PC-3 (cell line): ENCODE data around the gene CEP290. TPM values are rescaled to one million over a fixed set of nuclear protein-coding genes. Genes with fewer than 3 reads are reported as not detected.

Experiments
- ATAC-seq: fragments of 200-7000 bp; cut with Tn5 transposase; 2 replicates; pipeline ENCODE4 v1.9.1; 2020; ENCODE audit warnings: mild to moderate bottlenecking, moderate library complexity
- BruUV-seq: library from RNA; stranded (reverse); fragments of 400-500 nt; replicated peaks from 2 replicates; lab custom pipeline; 2021; lab: Mats Ljungman, UMichigan
- CTCF ChIA-PET: fragments of 300-600 bp; sonication (Branson Sonifier 250); formaldehyde crosslinking; loops from one replicate; lab custom pipeline; 2022; ENCODE audit warnings: antibody characterized with exemption; lab: Charles Lee
- POLR2A ChIA-PET: fragments of 300-600 bp; sonication (Branson Sonifier 250); formaldehyde crosslinking; loops from one replicate; lab custom pipeline; 2022; ENCODE audit warnings: antibody characterized with exemption; ENCODE audit not compliant: unreplicated experiment; lab: Charles Lee
- DNase-seq: peaks from one replicate; pipeline ENCODE4 v3.0.0-alpha.2; 2015
- H2AFZ ChIP-seq: fragments of 300-600 bp; sonication (generic); 2 replicates; pipeline ENCODE4 v1.6.0; 2016; ENCODE audit warnings: antibody characterized with exemption, low read length
- H3F3A ChIP-seq: fragments of 300-600 bp; sonication (generic); one replicate; pipeline ENCODE4 v1.6.0; 2017; ENCODE audit warnings: antibody characterized with exemption, low read length, control low read depth, mild to moderate bottlenecking; ENCODE audit not compliant: unreplicated experiment
- H3K27ac ChIP-seq: fragments of 300-600 bp; sonication (generic); 2 replicates; pipeline ENCODE4 v1.5.1; 2016; ENCODE audit warnings: mild to moderate bottlenecking, low read length
- H3K27me3 ChIP-seq: fragments of 300-600 bp; sonication (generic); 2 replicates; pipeline ENCODE4 v1.6.1; 2016; ENCODE audit warnings: low read length, mixed read lengths
- H3K36me3 ChIP-seq: fragments of 300-600 bp; sonication (generic); 2 replicates; pipeline ENCODE4 v1.6.1; 2016; ENCODE audit warnings: low read depth, mixed run types, low read length, mixed read lengths
- H3K4me1 ChIP-seq: fragments of 300-600 bp; sonication (generic); 2 replicates; pipeline ENCODE4 v1.5.1; 2016; ENCODE audit warnings: low read length; ENCODE audit not compliant: insufficient read depth
- H3K4me2 ChIP-seq: fragments of 300-600 bp; sonication (generic); 2 replicates; pipeline ENCODE4 v1.6.0; 2016; ENCODE audit warnings: low read length
- H3K4me3 ChIP-seq: fragments of 300-600 bp; sonication (generic); 2 replicates; pipeline ENCODE4 v1.5.1; 2016; ENCODE audit warnings: mild to moderate bottlenecking, low read length, mixed read lengths
- H3K79me2 ChIP-seq: fragments of 300-600 bp; sonication (generic); 2 replicates; pipeline ENCODE4 v1.6.1; 2017; ENCODE audit warnings: low read length, mixed read lengths
- H3K9ac ChIP-seq: fragments of 300-600 bp; sonication (generic); 2 replicates; pipeline ENCODE4 v1.6.0; 2016; ENCODE audit warnings: mild to moderate bottlenecking, low read length
- H3K9me2 ChIP-seq: fragments of 300-600 bp; sonication (generic); replicated peaks from 2 replicates; pipeline ENCODE4 v1.6.1; 2016; ENCODE audit warnings: mixed run types, low read length, mixed read lengths
- H3K9me3 ChIP-seq: fragments of 300-600 bp; sonication (generic); 2 replicates; pipeline ENCODE4 v1.6.1; 2016; ENCODE audit warnings: low read length, mixed read lengths
- H4K20me1 ChIP-seq: fragments of 300-600 bp; sonication (generic); 2 replicates; pipeline ENCODE4 v1.6.1; 2016; ENCODE audit warnings: low read length, mixed read lengths
- EZH2 ChIP-seq: fragments of 300-600 bp; sonication (generic); IDR thresholded peaks from one replicate; pipeline ENCODE4 v1.6.1; 2017; ENCODE audit warnings: antibody characterized with exemption, mild to moderate bottlenecking, low read length; ENCODE audit not compliant: unreplicated experiment
- EZH2phosphoT487 ChIP-seq: fragments of 300-600 bp; sonication (generic); IDR thresholded peaks from 2 replicates; pipeline ENCODE4 v1.6.1; 2018; ENCODE audit warnings: mild to moderate bottlenecking, antibody characterized with exemption, low read length, borderline replicate concordance
- intact Hi-C: fragments of 100-400 bp; cut with micrococcal nuclease; formaldehyde crosslinking; loops from 2 replicates; pipeline ENCODE4 v1.9.0; 2023
- total RNA-seq: library from RNA; depleted of rRNA; stranded (reverse); fragments of >200 nt; gene quantifications from 2 replicates; pipeline ENCODE4 v1.2.3, GENCODE V29; 2014
- TF ChIP-seq, protein P1 (sequence below): fragments of 300-600 bp; sonication (generic); conservative IDR thresholded peaks from 2 replicates; pipeline ENCODE4 v1.5.1; 2017; ENCODE audit warnings: antibody characterized with exemption, low read depth, mild to moderate bottlenecking, low read length

Gene CEP290
- total RNA-seq, 1 experiment from 2014 or later, result 9.7 TPM

DNA sequence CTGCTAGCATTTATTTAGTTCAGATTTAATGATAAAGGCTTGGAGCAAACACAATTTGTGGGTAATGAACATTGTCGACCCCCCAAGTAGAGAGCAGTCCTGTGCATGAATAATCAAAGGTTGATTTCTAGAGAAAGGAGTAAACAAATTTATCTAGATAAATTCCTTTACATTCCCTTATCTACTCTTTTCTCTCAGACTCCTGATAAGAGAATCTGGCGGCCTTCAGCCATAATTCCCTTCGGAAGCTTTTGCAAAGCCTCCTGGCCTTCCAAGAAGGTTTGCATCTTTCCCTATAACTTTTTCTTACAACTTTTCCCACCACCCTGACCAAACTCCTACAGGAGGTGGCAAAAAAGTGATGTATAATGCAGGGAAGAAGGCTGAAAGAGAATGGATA, 42.3 kb upstream of the CEP290 start:
- DNase-seq (no peak), ATAC-seq (no peak)
- ChIA-PET POLR2A (no interaction called here), CTCF (no interaction called here)
- no peak overlapping the region for H3K9ac ChIP-seq
- H3K9me3 ChIP-seq, result no peaks in the 10 kb centered on the region
- H3K36me3 ChIP-seq, result peaks cover 8% of the 10 kb centered on the region
- H4K20me1 ChIP-seq, result no peaks in the 10 kb centered on the region
- no peak overlapping the region for H2AFZ ChIP-seq
- no peaks in the 10 kb centered on the region for H3F3A ChIP-seq
- intact Hi-C loops, result loop anchor here (10.0 kb wide), 1 partner anchor 211 kb away; no protein-coding TSS in a partner anchor
- no peak overlapping the region for H3K4me3 ChIP-seq
- TF ChIP-seq, protein P1, sequence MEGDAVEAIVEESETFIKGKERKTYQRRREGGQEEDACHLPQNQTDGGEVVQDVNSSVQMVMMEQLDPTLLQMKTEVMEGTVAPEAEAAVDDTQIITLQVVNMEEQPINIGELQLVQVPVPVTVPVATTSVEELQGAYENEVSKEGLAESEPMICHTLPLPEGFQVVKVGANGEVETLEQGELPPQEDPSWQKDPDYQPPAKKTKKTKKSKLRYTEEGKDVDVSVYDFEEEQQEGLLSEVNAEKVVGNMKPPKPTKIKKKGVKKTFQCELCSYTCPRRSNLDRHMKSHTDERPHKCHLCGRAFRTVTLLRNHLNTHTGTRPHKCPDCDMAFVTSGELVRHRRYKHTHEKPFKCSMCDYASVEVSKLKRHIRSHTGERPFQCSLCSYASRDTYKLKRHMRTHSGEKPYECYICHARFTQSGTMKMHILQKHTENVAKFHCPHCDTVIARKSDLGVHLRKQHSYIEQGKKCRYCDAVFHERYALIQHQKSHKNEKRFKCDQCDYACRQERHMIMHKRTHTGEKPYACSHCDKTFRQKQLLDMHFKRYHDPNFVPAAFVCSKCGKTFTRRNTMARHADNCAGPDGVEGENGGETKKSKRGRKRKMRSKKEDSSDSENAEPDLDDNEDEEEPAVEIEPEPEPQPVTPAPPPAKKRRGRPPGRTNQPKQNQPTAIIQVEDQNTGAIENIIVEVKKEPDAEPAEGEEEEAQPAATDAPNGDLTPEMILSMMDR, result no peak
- TF ChIP-seq EZH2phosphoT487 (no peak), EZH2 (no peak)
- H3K4me1 ChIP-seq, result peaks cover 57% of the 10 kb centered on the region
- BruUV-seq, result no TSS peak
- no peaks in the 10 kb centered on the region for H3K79me2 ChIP-seq
- H3K4me2 ChIP-seq, result no peak overlapping the region
- no peaks in the 10 kb centered on the region for H3K9me2 ChIP-seq
- no peak overlapping the region for H3K27ac ChIP-seq
- H3K27me3 ChIP-seq, result no peaks in the 10 kb centered on the region

DNA sequence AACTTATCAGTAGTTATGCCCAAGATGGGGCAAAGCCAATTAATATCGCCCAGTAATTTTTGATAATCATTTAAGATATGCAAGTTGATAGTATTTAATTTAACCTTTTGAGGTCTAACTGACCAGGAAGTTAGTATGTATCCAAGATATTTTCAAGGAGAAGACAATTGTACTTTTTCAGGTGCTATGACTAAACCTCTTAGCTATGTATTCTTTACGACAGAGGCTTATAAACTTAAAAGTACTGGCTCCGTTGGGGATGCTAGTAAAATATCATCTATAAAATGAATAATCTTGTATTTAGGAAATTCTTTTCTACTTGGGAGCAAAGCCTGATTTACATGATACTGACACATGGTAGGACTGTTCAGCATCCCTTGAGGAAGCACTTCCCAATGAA, 40.5 kb upstream of the CEP290 start:
- Histone ChIP-seq H3F3A (no peaks in the 10 kb centered on the region), H3K9me2 (no peaks in the 10 kb centered on the region), H3K9me3 (no peaks in the 10 kb centered on the region), H3K79me2 (no peaks in the 10 kb centered on the region), H3K27ac (peak overlapping the region; percentile 84), H3K4me2 (peak overlapping the region; percentile 31), H3K4me1 (peaks cover 42% of the 10 kb centered on the region), H3K9ac (0 out of 2 replicates have a peak overlapping the region, but pooled peaks have one; percentile 10), H3K27me3 (no peaks in the 10 kb centered on the region), H4K20me1 (no peaks in the 10 kb centered on the region), H2AFZ (no peak overlapping the region), H3K4me3 (no peak overlapping the region), H3K36me3 (peaks cover 8% of the 10 kb centered on the region)
- no TSS peak for BruUV-seq
- DNase-seq (peak; percentile 83), ATAC-seq (peak; percentile 53)
- ChIA-PET CTCF (no interaction called here), POLR2A (no interaction called here)
- intact Hi-C loops, result loop anchor here (1.0 to 10.0 kb wide), 2 partner anchors 9 to 212 kb away; no protein-coding TSS in a partner anchor
- no peak for TF ChIP-seq EZH2phosphoT487
- TF ChIP-seq, protein P1, result no peak
- no peak for TF ChIP-seq EZH2

DNA sequence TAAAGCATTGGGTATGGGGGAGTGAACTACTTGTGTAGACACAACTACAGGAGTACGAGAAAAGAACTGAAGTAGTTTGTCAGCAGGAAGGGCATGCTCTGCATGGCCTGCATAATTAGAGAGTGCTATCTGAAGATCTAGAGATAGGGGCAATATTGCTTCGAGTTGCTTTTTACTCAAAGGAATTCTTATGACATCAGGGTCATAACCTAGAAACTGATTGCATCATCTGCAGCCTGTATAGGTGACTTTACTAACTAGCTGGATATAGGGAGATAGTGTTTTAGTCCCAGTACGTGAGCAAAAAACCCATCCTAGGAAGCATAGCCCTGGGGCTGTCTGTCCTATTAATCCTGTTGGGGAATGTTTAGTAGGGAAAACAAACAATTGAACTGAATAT, 40.0 kb upstream of the CEP290 start:
- ATAC-seq, result no peak
- no peak for DNase-seq
- no peaks in the 10 kb centered on the region for H3K27me3 ChIP-seq
- ChIA-PET POLR2A (no interaction called here), CTCF (no interaction called here)
- no peaks in the 10 kb centered on the region for H3K9me3 ChIP-seq
- peaks cover 8% of the 10 kb centered on the region for H3K36me3 ChIP-seq
- no TSS peak for BruUV-seq
- H3K4me1 ChIP-seq, result peaks cover 37% of the 10 kb centered on the region
- intact Hi-C loops, result loop anchor here (1.0 to 10.0 kb wide), 2 partner anchors 9 to 213 kb away; no protein-coding TSS in a partner anchor
- H3K4me2 ChIP-seq, result peak overlapping the region; percentile 31
- no peak overlapping the region for H3K4me3 ChIP-seq
- TF ChIP-seq, protein P1, result no peak
- TF ChIP-seq EZH2phosphoT487, result no peak
- TF ChIP-seq EZH2, result no peak
- H4K20me1 ChIP-seq, result no peaks in the 10 kb centered on the region
- H3K9me2 ChIP-seq, result no peaks in the 10 kb centered on the region
- no peak overlapping the region for H2AFZ ChIP-seq
- H3K79me2 ChIP-seq, result no peaks in the 10 kb centered on the region
- no peaks in the 10 kb centered on the region for H3F3A ChIP-seq
- H3K9ac ChIP-seq, result no peak overlapping the region
- H3K27ac ChIP-seq, result peak overlapping the region; percentile 84
